Fibroblast of upper back skin (primary cell): ENCODE results near the gene THEM5.
"Not testable (repeated sequence)": the region's sequence is repeated elsewhere in the genome, so short reads cannot be mapped to it uniquely, and the experiment has no call there.

Experiments used
- DNase-seq: peaks from one replicate; pipeline ENCODE4 v3.0.0-alpha.2; 2013

THEM5 gene

GRCh38 chr1:151867321-151867720 lies 13.8 kb upstream of the THEM5 start:
- peak; percentile 10 for DNase-seq

- no peak for DNase-seq
Measured at GRCh38 chr1:151864411-151864810, 10.9 kb upstream of the THEM5 start.

GRCh38 chr1:151862604-151863003 lies 9.1 kb upstream of the THEM5 start:
- DNase-seq: peak; percentile 8

GRCh38 chr1:151860504-151861187 lies 7.1 kb upstream of the THEM5 start:
- no peak for DNase-seq

- DNase-seq: no peak
Measured at GRCh38 chr1:151859891-151860293, 6.4 kb upstream of the THEM5 start.

- no peak for DNase-seq
Measured at GRCh38 chr1:151858886-151859665, 5.6 kb upstream of the THEM5 start.

GRCh38 chr1:151858030-151858746 lies 4.7 kb upstream of the THEM5 start:
- no peak for DNase-seq

- no peak for DNase-seq
Measured at GRCh38 chr1:151855933-151856332, 2.4 kb upstream of the THEM5 start.

- DNase-seq: not testable (repeated sequence)
Measured at GRCh38 chr1:151855516-151855915, 2.0 kb upstream of the THEM5 start.

GRCh38 chr1:151854658-151855057 lies 1.1 kb upstream of the THEM5 start:
- no peak for DNase-seq

- DNase-seq: no peak
Measured at GRCh38 chr1:151852733-151853132, 779 bp downstream of the THEM5 start.

GRCh38 chr1:151851886-151852285 lies 1.6 kb downstream of the THEM5 start:
- no peak for DNase-seq

GRCh38 chr1:151849871-151850270 lies 3.6 kb downstream of the THEM5 start:
- DNase-seq: no peak

GRCh38 chr1:151849126-151849525 lies 4.4 kb downstream of the THEM5 start:
- no peak for DNase-seq

- no peak for DNase-seq
Measured at GRCh38 chr1:151847867-151848596, 5.5 kb downstream of the THEM5 start.

GRCh38 chr1:151846686-151847237 lies 6.8 kb downstream of the THEM5 start:
- DNase-seq: no peak

- peak; percentile 29 for DNase-seq
Measured at GRCh38 chr1:151846062-151846568, 7.4 kb downstream of the THEM5 start.

- no peak for DNase-seq
Measured at GRCh38 chr1:151843398-151843797, 10.1 kb downstream of the THEM5 start.

- peak; percentile 57 for DNase-seq
Measured at GRCh38 chr1:151841141-151841540, 12.4 kb downstream of the THEM5 start.

- no peak for DNase-seq
Measured at GRCh38 chr1:151840421-151840820, 13.1 kb downstream of the THEM5 start.

GRCh38 chr1:151839457-151840403 lies 13.8 kb downstream of the THEM5 start, which contains the start of gene C2CD4D:
Gene C2CD4D, minus strand, starts transcription at chr1:151839820. Its CDS starts 831 bp downstream, at chr1:151838989.
- DNase-seq: no peak
